Neural progenitor cell (in vitro differentiated cells): ENCODE measurements around the gene ANKRD34A. TPM values are rescaled to one million over a fixed set of nuclear protein-coding genes. Genes with fewer than 3 reads are reported as not detected.

Experiments used
- DNase-seq: peaks from one replicate; pipeline ENCODE4 v3.0.0-alpha.2; 2016; ENCODE audit warnings: low spot score
- H2AFZ ChIP-seq: fragments of 200-600 bp; sonication (generic); replicated peaks from 2 replicates; pipeline ENCODE4 v1.6.1; 2016; ENCODE audit warnings: antibody characterized with exemption
- H3F3A ChIP-seq: fragments of 200-600 bp; sonication (generic); 2 replicates; pipeline ENCODE4 v1.6.1; 2016; ENCODE audit warnings: antibody characterized with exemption, low read depth
- H3K27ac ChIP-seq: fragments of 200-600 bp; sonication (generic); 2 replicates; pipeline ENCODE4 v1.5.1; 2016; ENCODE audit warnings: mild to moderate bottlenecking
- H3K27me3 ChIP-seq: fragments of 200-600 bp; sonication (generic); 2 replicates; pipeline ENCODE4 v1.6.1; 2016; ENCODE audit warnings: mild to moderate bottlenecking, moderate library complexity
- H3K36me3 ChIP-seq: fragments of 200-600 bp; sonication (generic); 2 replicates; pipeline ENCODE4 v1.5.1; 2016
- H3K4me1 ChIP-seq: fragments of 200-600 bp; sonication (generic); 2 replicates; pipeline ENCODE4 v1.6.1; 2016; ENCODE audit warnings: mixed run types
- H3K4me2 ChIP-seq: fragments of 200-600 bp; sonication (generic); 2 replicates; pipeline ENCODE4 v1.6.1; 2016
- H3K4me3 ChIP-seq: fragments of 200-600 bp; sonication (generic); 2 replicates; pipeline ENCODE4 v1.5.1; 2016
- H3K79me2 ChIP-seq: fragments of 200-600 bp; sonication (generic); 2 replicates; pipeline ENCODE4 v1.6.1; 2016; ENCODE audit warnings: low read depth
- H3K9ac ChIP-seq: fragments of 200-600 bp; sonication (generic); 2 replicates; pipeline ENCODE4 v1.6.1; 2016
- H3K9me3 ChIP-seq: fragments of 200-600 bp; sonication (generic); 2 replicates; pipeline ENCODE4 v1.5.1; 2016; ENCODE audit warnings: low read depth
- H4K20me1 ChIP-seq: fragments of 200-600 bp; sonication (generic); 2 replicates; pipeline ENCODE4 v1.6.1; 2016; ENCODE audit warnings: low read depth
- H3K27ac Mint-ChIP-seq: 3 replicates; pipeline ENCODE4 v1.8.0; 2021; ENCODE audit warnings: mixed read lengths
- H3K27me3 Mint-ChIP-seq: 2 replicates; pipeline ENCODE4 v1.8.0; 2022; ENCODE audit warnings: low read depth, mild to moderate bottlenecking, inconsistent platforms, moderate library complexity, mixed read lengths; ENCODE audit not compliant: insufficient read depth
- H3K36me3 Mint-ChIP-seq: 3 replicates; pipeline ENCODE4 v1.8.0; 2021; ENCODE audit warnings: mixed read lengths
- H3K4me1 Mint-ChIP-seq: 3 replicates; pipeline ENCODE4 v1.8.0; 2021; ENCODE audit warnings: mixed read lengths
- H3K4me3 Mint-ChIP-seq: 3 replicates; pipeline ENCODE4 v1.8.0; 2021; ENCODE audit warnings: mild to moderate bottlenecking, moderate library complexity, mixed read lengths
- H3K9me3 Mint-ChIP-seq: 3 replicates; pipeline ENCODE4 v1.8.0; 2020; ENCODE audit warnings: mixed read lengths
- EZH2 ChIP-seq: fragments of 200-600 bp; sonication (generic); IDR thresholded peaks from 2 replicates; pipeline ENCODE4 v1.6.1; 2017; ENCODE audit warnings: antibody characterized with exemption, mild to moderate bottlenecking, moderate library complexity
- EZH2phosphoT487 ChIP-seq: fragments of 200-600 bp; sonication (generic); IDR thresholded peaks from 2 replicates; pipeline ENCODE4 v1.6.1; 2017; ENCODE audit warnings: antibody characterized with exemption
- total RNA-seq: library from RNA; depleted of rRNA; stranded (reverse); fragments of >200 nt; gene quantifications from 2 replicates; pipeline ENCODE4 v1.2.3, GENCODE V29; 2015; ENCODE audit warnings: low replicate concordance
- TF ChIP-seq, protein P1 (sequence below): fragments of 200-600 bp; sonication (generic); IDR thresholded peaks from 2 replicates; pipeline ENCODE4 v1.5.1; 2017; ENCODE audit warnings: antibody characterized with exemption, mild to moderate bottlenecking

Gene ANKRD34A
- total RNA-seq, 1 donor from 2014 or later = 0.06 TPM

DNA sequence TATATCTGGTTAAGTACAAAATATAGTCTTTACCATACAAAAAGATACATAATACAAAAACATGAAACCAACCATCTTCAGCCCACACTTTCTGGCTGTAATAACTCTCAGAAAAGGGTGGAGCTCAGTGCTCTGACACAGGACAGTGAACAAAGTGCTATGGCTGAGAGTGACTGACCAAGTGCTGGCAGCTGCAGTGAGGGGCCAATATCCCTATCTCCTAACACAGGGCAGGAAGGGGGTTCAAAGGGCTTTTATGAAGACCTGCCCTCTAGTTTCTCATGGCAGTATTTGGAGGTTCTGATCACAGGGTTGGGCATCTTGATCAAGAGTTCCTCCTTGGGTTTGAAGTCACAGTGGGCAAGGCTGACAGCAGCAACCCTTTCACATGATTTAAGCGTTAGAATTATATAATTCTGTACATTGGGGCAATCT is 28.1 kb upstream of the ANKRD34A start:
- Histone ChIP-seq H2AFZ (no peak overlapping the region), H3K4me3 (peak overlapping the region; percentile 85), H3K4me1 (peaks cover 31% of the 10 kb centered on the region), H3K79me2 (peaks cover 22% of the 10 kb centered on the region), H3K9ac (no peak overlapping the region), H3F3A (peaks cover 37% of the 10 kb centered on the region), H3K36me3 (peaks cover 17% of the 10 kb centered on the region), H3K9me3 (no peaks in the 10 kb centered on the region), H3K27ac (peak overlapping the region; percentile 40), H3K27me3 (peaks cover 17% of the 10 kb centered on the region), H4K20me1 (peaks cover 48% of the 10 kb centered on the region), H3K4me2 (peak overlapping the region; percentile 94)
- TF ChIP-seq EZH2 (no peak), EZH2phosphoT487 (no peak)
- TF ChIP-seq, protein P1, sequence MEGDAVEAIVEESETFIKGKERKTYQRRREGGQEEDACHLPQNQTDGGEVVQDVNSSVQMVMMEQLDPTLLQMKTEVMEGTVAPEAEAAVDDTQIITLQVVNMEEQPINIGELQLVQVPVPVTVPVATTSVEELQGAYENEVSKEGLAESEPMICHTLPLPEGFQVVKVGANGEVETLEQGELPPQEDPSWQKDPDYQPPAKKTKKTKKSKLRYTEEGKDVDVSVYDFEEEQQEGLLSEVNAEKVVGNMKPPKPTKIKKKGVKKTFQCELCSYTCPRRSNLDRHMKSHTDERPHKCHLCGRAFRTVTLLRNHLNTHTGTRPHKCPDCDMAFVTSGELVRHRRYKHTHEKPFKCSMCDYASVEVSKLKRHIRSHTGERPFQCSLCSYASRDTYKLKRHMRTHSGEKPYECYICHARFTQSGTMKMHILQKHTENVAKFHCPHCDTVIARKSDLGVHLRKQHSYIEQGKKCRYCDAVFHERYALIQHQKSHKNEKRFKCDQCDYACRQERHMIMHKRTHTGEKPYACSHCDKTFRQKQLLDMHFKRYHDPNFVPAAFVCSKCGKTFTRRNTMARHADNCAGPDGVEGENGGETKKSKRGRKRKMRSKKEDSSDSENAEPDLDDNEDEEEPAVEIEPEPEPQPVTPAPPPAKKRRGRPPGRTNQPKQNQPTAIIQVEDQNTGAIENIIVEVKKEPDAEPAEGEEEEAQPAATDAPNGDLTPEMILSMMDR = no peak
- peaks cover 42% of the 10 kb centered on the region for H3K36me3 Mint-ChIP-seq
- H3K4me1 Mint-ChIP-seq = peaks cover 54% of the 10 kb centered on the region
- H3K4me3 Mint-ChIP-seq = peak overlapping the region; percentile 98
- no peak for DNase-seq
- H3K27ac Mint-ChIP-seq = no peak overlapping the region
- H3K27me3 Mint-ChIP-seq = peaks cover 8% of the 10 kb centered on the region
- H3K9me3 Mint-ChIP-seq = peaks cover 2% of the 10 kb centered on the region

DNA sequence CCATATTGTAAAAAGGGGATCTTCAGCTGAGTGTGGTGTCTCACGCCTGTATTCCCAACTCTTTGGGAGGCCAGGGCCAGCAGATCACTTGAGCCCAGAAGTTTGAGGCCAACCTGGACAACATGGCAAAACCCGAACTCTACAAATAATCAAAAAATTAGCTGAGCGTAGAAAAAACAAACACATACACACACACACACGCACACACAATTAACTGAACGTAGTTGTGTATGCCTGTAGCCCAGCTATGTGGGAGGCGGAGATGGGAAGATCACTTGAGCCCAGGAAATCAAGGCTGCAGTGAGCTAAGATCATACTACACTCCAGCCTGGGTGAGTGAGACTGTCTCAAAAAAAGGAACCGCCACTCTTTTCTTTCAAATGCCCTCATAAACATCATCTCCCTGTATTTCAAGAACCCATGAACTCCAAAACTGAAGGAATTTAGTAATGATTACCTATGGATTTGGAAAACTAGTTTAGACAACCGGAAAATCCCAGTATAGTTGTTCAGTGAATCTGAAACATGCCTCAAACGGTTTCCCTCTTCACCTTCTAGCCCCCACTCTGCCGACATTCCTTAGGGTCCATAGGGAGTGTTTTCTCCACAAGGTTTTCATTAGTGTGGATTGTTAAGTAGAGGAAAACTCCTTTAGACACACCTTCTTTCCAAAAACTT is 27.5 kb upstream of the ANKRD34A start:
- Histone ChIP-seq H3K4me1 (peaks cover 24% of the 10 kb centered on the region), H3K79me2 (peaks cover 22% of the 10 kb centered on the region), H3K9me3 (no peaks in the 10 kb centered on the region), H3K4me3 (peak overlapping the region; percentile 85), H3F3A (peaks cover 33% of the 10 kb centered on the region), H3K9ac (no peak overlapping the region), H3K36me3 (peaks cover 17% of the 10 kb centered on the region), H3K4me2 (peak overlapping the region; percentile 94), H3K27me3 (peaks cover 13% of the 10 kb centered on the region), H4K20me1 (peaks cover 48% of the 10 kb centered on the region), H2AFZ (no peak overlapping the region), H3K27ac (peak overlapping the region; percentile 40)
- Mint-ChIP-seq H3K9me3 (peaks cover 2% of the 10 kb centered on the region), H3K4me3 (peak overlapping the region; percentile 98), H3K36me3 (peaks cover 42% of the 10 kb centered on the region), H3K4me1 (peaks cover 48% of the 10 kb centered on the region), H3K27me3 (peaks cover 8% of the 10 kb centered on the region), H3K27ac (no peak overlapping the region)
- no peak for DNase-seq
- TF ChIP-seq, protein P1 = no peak
- TF ChIP-seq EZH2 (no peak), EZH2phosphoT487 (no peak)

DNA sequence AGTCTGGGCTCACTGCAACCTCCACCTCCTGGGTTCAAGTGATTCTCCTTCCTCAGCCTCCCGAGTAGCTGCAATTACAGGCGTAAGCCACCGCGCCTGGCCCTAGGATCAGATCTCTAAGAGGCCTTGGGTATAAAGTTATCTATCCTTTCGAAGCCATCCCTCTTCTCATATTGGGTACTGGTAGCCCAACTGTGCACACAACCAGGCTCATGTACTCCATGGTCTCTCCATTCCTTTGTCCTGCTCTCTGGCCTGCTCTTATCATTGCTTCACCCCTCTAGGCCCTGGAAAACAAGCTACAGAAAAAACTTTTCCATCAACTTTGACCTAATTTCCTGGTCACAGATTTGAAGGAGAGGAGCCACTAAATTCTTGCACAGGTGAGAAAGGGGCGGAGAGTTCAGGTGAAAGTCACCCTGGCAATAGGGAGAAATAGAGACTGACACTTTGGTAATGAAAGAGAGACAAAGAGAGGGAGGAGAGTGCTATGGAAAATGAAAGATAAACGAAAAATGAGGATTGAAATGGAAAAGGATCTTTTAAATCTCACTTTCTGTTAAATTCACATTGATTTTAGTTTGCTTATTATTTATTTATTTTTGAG is 26.0 kb upstream of the ANKRD34A start:
- Histone ChIP-seq H3K4me1 (peaks cover 22% of the 10 kb centered on the region), H3K9me3 (no peaks in the 10 kb centered on the region), H3K79me2 (peaks cover 12% of the 10 kb centered on the region), H3F3A (peaks cover 33% of the 10 kb centered on the region), H3K36me3 (peaks cover 17% of the 10 kb centered on the region), H4K20me1 (peaks cover 39% of the 10 kb centered on the region), H3K4me2 (no peak overlapping the region), H3K4me3 (no peak overlapping the region), H3K27me3 (peaks cover 4% of the 10 kb centered on the region), H3K9ac (no peak overlapping the region), H3K27ac (no peak overlapping the region), H2AFZ (no peak overlapping the region)
- H3K4me1 Mint-ChIP-seq = peaks cover 52% of the 10 kb centered on the region
- H3K9me3 Mint-ChIP-seq = peaks cover 2% of the 10 kb centered on the region
- H3K27me3 Mint-ChIP-seq = peaks cover 6% of the 10 kb centered on the region
- DNase-seq = no peak
- peaks cover 33% of the 10 kb centered on the region for H3K36me3 Mint-ChIP-seq
- TF ChIP-seq, protein P1 = no peak
- no peak for TF ChIP-seq EZH2phosphoT487
- no peak for TF ChIP-seq EZH2
- no peak overlapping the region for H3K27ac Mint-ChIP-seq
- no peak overlapping the region for H3K4me3 Mint-ChIP-seq
